Omental fat pad (tissue), 4 donors: Measurements from ENCODE around the gene HELZ2. TPM values are rescaled to one million over a fixed set of nuclear protein-coding genes. Genes with fewer than 3 reads are reported as not detected.

Experiments used
- ATAC-seq: fragments of 150-250 bp; one replicate; pipeline ENCODE4 v1.9.1; 2016; ENCODE audit warnings: mild to moderate bottlenecking, moderate library complexity; ENCODE audit not compliant: low FRiP score
- DNase-seq: peaks from one replicate; pipeline ENCODE4 v3.0.0-alpha.2; 2019; ENCODE audit warnings: low spot score
- CTCF ChIP-seq, 3 donors: fragments of 450-650 bp; IDR thresholded peaks; one replicate each; pipeline ENCODE4 v1.5.1; 2016 to 2017; ENCODE audit warnings: antibody characterized with exemption in 3 of 3, mild to moderate bottlenecking in 3 of 3, moderate library complexity in 2 of 3
- total RNA-seq, 4 donors: library from RNA; depleted of rRNA; stranded (reverse); fragments of >200 nt; gene quantifications; one replicate each; pipeline ENCODE4 v1.1.0, GENCODE V29; 2016

The HELZ2 gene
- total RNA-seq, 4 donors from 2014 or later: 12.1 to 58.1 (median 31.8) TPM

DNA sequence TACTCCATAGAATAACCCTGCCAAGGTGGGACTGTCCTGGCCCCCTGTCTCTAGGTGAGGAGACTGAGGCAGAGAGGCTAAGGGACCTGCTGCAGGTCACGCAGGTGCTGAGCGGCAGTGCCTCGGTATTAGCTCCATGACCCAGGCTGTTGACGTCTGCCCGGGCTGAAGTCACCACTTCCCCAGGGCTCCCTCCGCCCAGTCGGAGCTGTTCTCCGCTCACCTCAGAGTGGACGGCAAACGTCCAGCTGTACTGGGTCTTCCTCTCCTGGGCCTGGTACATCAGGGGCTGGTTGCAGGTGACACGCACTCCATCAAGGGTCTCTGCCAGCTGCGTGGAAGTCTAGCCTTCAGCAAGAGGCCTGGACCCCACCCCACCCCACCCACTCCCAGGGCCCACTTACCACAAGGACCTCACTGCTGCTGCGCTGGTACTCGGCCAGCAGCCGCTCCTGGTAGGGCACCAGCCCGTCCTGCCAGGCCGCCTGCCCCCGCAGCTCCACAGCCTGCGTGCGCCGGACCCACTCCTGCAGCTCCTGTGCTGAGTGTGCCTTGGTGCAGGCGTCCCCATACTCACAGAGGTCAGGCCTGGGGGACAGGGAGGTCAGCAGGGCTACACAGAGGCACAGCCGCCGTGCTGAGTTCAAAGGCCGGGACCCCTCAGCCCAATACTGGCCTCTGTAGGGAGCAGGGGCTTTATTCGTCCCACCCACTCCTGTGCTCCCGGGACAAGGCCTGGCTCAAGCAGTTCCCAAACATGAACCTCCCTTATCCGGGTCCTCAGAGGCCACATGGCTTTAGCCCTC, 3.6 kb downstream of the HELZ2 start:
- DNase-seq (no peak), ATAC-seq (no peak)
- TF ChIP-seq CTCF (IDR thresholded peaks at IDR 0.05): no peak

DNA sequence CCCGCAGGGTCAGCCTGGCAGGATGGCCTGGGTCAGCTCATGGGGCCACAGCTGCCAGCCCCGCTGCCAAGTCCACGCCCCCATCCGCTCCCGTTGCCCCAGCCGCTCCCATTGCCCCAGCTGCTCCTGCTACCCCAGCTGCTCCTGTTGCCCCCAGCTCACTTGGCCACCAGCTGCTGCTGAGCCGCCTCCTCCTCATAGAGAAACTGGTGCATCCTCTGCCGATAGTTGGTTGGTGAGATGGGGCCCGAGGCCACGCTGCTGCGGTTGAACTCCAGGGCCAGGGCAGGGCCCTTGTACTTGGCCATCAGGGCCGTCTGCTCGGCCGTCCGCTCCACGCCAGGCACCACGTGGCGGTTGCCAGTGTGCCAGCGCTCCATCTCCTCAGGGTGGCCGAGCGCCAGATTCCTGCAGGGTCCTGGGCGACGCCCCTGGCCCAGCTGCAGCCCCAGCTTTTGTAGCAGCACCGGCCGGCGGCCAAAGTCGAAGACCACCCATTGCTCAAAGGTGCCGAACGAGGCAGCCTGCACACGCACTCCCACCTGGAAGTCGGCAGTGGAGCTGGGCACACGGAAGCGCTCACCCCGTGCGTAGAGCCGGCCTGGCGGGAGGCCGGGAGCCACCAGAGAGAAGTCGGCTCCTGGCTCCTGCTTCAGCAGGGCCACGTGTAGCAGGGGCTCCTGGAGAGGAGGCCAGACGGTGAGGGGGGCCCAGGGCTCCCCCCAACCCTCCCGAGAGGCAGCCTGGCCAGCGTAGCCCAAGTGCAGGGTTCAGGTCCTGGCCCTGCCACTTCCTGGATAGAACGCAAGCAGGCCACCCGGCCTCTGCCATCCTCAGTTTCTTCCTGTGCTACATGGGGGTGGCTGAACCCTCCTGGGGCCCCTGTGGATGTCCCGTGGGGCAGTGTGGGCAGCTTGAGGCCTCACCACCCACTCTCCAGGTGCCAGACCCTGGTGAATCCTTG, 4.8 kb downstream of the HELZ2 start:
- TF ChIP-seq CTCF (IDR thresholded peaks at IDR 0.05): no peak
- ATAC-seq (no peak), DNase-seq (no peak)

DNA sequence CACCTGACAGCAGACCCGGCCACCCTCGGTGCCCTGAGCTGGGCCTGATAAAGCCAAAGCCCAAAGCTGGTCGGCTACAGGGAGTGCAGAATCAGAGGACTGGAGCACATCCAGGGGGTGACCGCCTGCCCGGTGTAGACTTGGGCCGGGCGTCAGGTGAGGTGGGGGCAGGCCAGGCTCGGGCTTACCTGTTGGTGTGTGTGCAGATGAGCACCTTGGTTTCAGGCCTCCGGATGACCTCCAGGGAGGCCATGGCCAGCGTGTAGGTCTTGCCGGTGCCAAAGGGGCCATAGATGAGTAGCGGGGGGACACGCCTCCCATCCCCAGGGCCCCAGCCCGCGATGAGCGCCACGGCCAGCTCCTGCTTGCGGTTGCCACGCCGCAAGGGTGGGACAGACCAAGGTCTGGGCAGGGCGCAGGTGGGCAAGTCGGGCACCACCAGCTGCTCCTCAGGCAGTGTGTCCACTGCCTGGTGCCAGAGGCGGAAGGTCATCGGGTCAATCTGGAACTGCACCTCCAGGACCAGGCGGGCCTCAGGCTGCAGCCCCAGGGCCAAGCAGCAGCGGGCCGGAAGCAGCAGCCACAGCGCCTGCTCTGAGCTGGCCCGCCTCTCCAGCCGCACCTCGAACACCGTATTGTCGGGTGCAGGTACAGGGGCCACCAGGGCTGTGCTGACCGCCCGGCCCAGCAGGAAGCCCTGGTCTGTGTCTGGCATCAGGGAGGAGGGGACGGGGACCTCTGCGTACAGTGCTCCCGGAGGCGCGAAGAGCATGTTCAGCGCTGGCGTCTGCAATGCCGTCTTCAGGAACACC, 5.7 kb downstream of the HELZ2 start:
- no peak for TF ChIP-seq CTCF (IDR thresholded peaks at IDR 0.05)
- no peak for ATAC-seq
- no peak for DNase-seq

DNA sequence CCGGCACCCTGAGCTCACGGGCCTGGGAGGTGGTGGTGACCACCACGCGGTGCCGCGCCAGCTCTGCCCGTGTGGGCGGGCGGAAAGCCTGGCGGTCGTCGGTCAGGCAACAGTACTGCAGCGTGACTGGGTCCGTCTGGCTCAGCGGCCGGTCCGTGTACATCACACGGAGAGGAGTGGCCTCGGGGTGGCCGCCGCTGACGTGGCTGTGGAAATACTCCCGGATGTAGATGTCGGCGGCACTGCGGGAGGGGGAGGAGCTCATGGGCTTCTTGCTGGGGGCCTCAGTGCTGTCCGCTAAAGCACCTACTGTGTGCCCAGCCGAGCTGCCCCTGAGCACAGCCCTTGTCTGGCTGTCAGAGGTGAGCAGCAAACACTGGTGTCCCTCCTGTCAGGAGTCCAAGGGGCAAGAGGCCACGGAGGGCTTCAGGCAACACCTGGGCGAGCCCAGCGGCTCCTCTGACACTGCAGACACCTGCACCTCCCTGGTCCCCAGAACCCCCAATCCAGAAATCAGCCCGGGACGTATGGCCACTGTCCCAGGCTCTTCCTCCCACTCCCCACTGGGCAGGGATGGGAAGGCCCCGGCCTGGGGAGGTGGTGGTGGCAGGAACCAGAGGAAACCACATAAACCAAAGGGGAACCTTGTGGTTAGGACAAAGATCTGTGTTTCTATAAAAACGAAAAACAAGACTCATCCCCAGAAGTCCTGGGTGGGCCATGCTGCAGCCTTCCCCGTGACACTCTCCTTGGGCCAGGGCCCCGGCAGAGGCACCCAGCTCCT, 6.5 kb downstream of the HELZ2 start:
- no peak for ATAC-seq
- no peak for TF ChIP-seq CTCF (IDR thresholded peaks at IDR 0.05)
- no peak for DNase-seq

DNA sequence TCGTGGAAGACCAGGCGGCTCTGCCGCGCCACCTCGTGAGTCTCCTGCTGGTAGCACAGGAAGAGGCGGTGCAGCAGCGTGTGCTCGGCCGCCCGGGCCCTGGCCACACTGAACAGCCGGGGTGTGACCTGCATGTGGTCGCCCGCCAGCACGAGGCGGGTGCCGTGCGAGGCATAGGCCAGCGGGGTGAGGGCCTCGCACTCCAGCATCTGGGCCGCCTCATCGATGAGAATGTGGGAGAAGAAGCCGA, 7.0 kb downstream of the HELZ2 start:
- no peak for TF ChIP-seq CTCF (IDR thresholded peaks at IDR 0.05)
- no peak for ATAC-seq
- no peak for DNase-seq

- ATAC-seq (no peak), DNase-seq (no peak)
- no peak for TF ChIP-seq CTCF (IDR thresholded peaks at IDR 0.05)
Observed at GRCh38 chr20:63566395-63567135, 7.5 kb downstream of the HELZ2 start.
